Kidney (tissue), 22 donors: ENCODE measurements around the gene ZNF76. TPM values are rescaled to one million over a fixed set of nuclear protein-coding genes. Genes with fewer than 3 reads are reported as not detected.

Experiments
- DNase-seq, 5 donors: peaks; one replicate each; pipeline ENCODE4 v3.0.0-alpha.2; 2013 to 2020
- FAIRE-seq: peaks from 2 replicates; lab custom pipeline; 2012; peaks lifted over from hg19 to GRCh38; lab: Jason Lieb, UNC
- H3K27ac ChIP-seq, 2 donors: one replicate each; pipeline ENCODE4 v1.7.0; 2013; ENCODE audit warnings: low read depth in 2 of 2, low read length in 2 of 2, inconsistent platforms in 1 of 2
- H3K27me3 ChIP-seq: one replicate; pipeline ENCODE4 v1.7.1; 2013; ENCODE audit warnings: low read length, inconsistent platforms; ENCODE audit not compliant: control insufficient read depth, insufficient read depth
- H3K36me3 ChIP-seq, 3 donors: one replicate each; pipeline versions ENCODE4 v1.7.0 to v1.7.1; 2013; ENCODE audit warnings: low read length in 3 of 3, control low read depth in 1 of 3, inconsistent platforms in 1 of 3; ENCODE audit not compliant: insufficient read depth in 3 of 3, control insufficient read depth in 2 of 3
- H3K4me1 ChIP-seq, 3 donors: one replicate each; pipeline versions ENCODE4 v1.7.0 to v1.7.1; 2013; ENCODE audit warnings: low read length in 3 of 3, inconsistent platforms in 1 of 3, low read depth in 1 of 3; ENCODE audit not compliant: control insufficient read depth in 2 of 3, insufficient read depth in 2 of 3
- H3K4me3 ChIP-seq, 3 donors: one replicate each; pipeline versions ENCODE4 v1.7.0 to v1.8.1; 2013; ENCODE audit warnings: low read length in 3 of 3, control low read depth in 1 of 3, inconsistent platforms in 1 of 3
- H3K9ac ChIP-seq, 3 donors: one replicate each; pipeline versions ENCODE4 v1.7.0 to v1.7.1; 2013; ENCODE audit warnings: low read length in 3 of 3, control low read depth in 1 of 3, inconsistent platforms in 1 of 3
- H3K9me3 ChIP-seq, 3 donors: one replicate each; pipeline versions ENCODE4 v1.7.0 to v1.7.1; 2013; ENCODE audit warnings: low read length in 3 of 3, control low read depth in 1 of 3, inconsistent platforms in 1 of 3; ENCODE audit not compliant: control insufficient read depth in 2 of 3, insufficient read depth in 1 of 3
- intact Hi-C: fragments of 100-400 bp; cut with DNase I; formaldehyde crosslinking; loops from one replicate; pipeline ENCODE4 v1.11.1; 2022
- long read RNA-seq, 10 donors: library from polyadenylated mRNA in 1 of 10; unstranded in 1 of 10; transcript quantifications; one replicate each; pipeline ENCODE4 v2.0.0 and lab custom pipeline, GENCODE V29; 2021 to 2026
- polyA plus RNA-seq: library from polyadenylated mRNA; stranded (reverse); fragments of 350-450 nt; fragmentation: Illumina TruSeq; extraction: RNeasy Lipid Tissue Mini Kit (QIAGEN cat#74804); gene quantifications from one replicate; pipeline ENCODE4 v1.2.3, GENCODE V29; 2014; ENCODE audit warnings: low read depth, low replicate concordance; ENCODE audit not compliant: insufficient read depth
- total RNA-seq: library from RNA; stranded (reverse); fragmentation: NEBNext Ultra II Directional; extraction: Animal tissue kit (Norgen Biotek cat#: 25700); gene quantifications from one replicate; pipeline ENCODE4 v1.2.1, GENCODE V29; 2021
- TF ChIP-seq, protein P1 (sequence below): IDR thresholded peaks from 3 replicates; pipeline ENCODE4 v1.5.1; 2012; ENCODE audit warnings: mild to moderate bottlenecking, moderate library complexity, borderline replicate concordance; ENCODE audit not compliant: insufficient read depth; ENCODE audit errors: extremely low read depth
- donor health status: control.
- donor health status: control.
- donor health status: control.
- donor health status: control.
- donor health status: control.
- donor health status: DM: yes; HTN: yes; CAD: no.
- donor health status: Normal renal cell carcinoma (clear cell type).

The ZNF76 gene
- 49.2 TPM for total RNA-seq
- polyA plus RNA-seq: 29.1 TPM
- long read RNA-seq, donor 1, partial matches to known transcripts: 0 of 1 reads
- long read RNA-seq, donor 1, other reads (novel, unspliced or antisense): 0 of 1 reads
- long read RNA-seq, donor 2, partial matches to known transcripts: 0 of 4 reads
- long read RNA-seq, donor 2, other reads (novel, unspliced or antisense): 0 of 4 reads
- long read RNA-seq, donor 3, partial matches to known transcripts: 16 of 17 reads
- long read RNA-seq, donor 3, other reads (novel, unspliced or antisense): 0 of 17 reads
- long read RNA-seq, donor 4, partial matches to known transcripts: 0 of 5 reads
- long read RNA-seq, donor 4, other reads (novel, unspliced or antisense): 0 of 5 reads
- long read RNA-seq, donor 5: 0 reads
- long read RNA-seq, donor 6: 0 reads
- long read RNA-seq, donor 7, transcript ZNF76-202 (13 exons, 2,447 nt): major isoform, 8 of 53 reads
- long read RNA-seq, donor 7, partial matches to known transcripts: 28 of 53 reads
- long read RNA-seq, donor 7, other reads (novel, unspliced or antisense): 14 of 53 reads
- long read RNA-seq, donor 8, partial matches to known transcripts: 0 of 2 reads
- long read RNA-seq, donor 8, other reads (novel, unspliced or antisense): 0 of 2 reads
- long read RNA-seq, donor 9, partial matches to known transcripts: 0 of 1 reads
- long read RNA-seq, donor 9, other reads (novel, unspliced or antisense): 0 of 1 reads
- long read RNA-seq, donor 10, partial matches to known transcripts: 0 of 1 reads
- long read RNA-seq, donor 10, other reads (novel, unspliced or antisense): 0 of 1 reads

DNA sequence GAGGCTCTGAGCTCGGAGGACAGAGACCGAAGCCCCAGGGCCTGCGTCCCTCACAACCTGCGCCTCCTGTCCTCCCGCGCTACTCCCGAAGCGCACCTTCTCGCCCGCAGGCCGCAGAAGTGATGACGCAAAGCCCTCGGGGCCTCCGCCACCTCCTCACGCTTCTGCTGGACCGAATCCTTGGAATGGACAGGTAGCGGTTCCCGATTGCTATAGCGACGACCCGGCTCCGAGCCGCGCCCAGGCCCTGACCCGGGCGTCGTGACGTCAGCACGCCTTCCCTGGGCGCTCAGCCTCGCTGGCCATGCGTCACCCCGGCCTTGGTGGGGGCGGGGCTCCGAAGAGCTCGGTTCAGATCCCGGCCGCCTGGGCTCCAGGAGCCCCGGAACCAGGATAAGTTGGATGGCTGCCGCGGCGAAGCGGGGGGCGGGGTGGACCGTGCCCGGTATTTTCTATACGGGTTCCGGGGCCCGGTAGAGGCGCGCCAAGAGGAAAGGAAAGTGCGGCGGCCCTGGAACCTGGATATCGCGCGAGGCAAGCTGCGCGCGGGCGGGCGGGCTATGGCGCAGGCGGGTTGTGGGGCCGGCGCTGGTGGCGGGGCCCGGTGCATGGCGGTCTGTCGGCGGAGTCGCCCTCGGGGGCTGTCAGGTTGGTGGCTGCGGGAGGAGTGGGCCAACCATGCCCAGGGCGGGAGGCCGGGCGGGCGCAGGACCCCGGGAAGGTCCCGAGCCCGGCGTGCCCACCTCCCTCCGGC, at the start of gene ZNF76:
TSS of gene ZNF76 (plus strand) at position 542 of the 754 bp plus-strand sequence. CDS start 21,417 bp downstream, outside the sequence.
- peak within 1 kb of the TSS; percentile 96 for H3K27ac ChIP-seq
- H3K4me1 ChIP-seq: peaks cover 0 to 12% (median 5%) of the 10 kb centered on the region in 3 donors
- FAIRE-seq (peak; percentile 21), DNase-seq (peak; percentile 97 to 99 (median 99))
- no peaks in the 10 kb centered on the region for H3K9me3 ChIP-seq
- peak within 1 kb of the TSS; percentile 81 to 95 (median 86) for H3K9ac ChIP-seq
- intact Hi-C loops: no loop called here
- TF ChIP-seq, protein P1, sequence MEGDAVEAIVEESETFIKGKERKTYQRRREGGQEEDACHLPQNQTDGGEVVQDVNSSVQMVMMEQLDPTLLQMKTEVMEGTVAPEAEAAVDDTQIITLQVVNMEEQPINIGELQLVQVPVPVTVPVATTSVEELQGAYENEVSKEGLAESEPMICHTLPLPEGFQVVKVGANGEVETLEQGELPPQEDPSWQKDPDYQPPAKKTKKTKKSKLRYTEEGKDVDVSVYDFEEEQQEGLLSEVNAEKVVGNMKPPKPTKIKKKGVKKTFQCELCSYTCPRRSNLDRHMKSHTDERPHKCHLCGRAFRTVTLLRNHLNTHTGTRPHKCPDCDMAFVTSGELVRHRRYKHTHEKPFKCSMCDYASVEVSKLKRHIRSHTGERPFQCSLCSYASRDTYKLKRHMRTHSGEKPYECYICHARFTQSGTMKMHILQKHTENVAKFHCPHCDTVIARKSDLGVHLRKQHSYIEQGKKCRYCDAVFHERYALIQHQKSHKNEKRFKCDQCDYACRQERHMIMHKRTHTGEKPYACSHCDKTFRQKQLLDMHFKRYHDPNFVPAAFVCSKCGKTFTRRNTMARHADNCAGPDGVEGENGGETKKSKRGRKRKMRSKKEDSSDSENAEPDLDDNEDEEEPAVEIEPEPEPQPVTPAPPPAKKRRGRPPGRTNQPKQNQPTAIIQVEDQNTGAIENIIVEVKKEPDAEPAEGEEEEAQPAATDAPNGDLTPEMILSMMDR: peak; percentile 64
- no peaks in the 10 kb centered on the region for H3K36me3 ChIP-seq
- H3K27me3 ChIP-seq: no peaks in the 10 kb centered on the region
- peak within 1 kb of the TSS; percentile 81 to 96 (median 88) for H3K4me3 ChIP-seq

DNA sequence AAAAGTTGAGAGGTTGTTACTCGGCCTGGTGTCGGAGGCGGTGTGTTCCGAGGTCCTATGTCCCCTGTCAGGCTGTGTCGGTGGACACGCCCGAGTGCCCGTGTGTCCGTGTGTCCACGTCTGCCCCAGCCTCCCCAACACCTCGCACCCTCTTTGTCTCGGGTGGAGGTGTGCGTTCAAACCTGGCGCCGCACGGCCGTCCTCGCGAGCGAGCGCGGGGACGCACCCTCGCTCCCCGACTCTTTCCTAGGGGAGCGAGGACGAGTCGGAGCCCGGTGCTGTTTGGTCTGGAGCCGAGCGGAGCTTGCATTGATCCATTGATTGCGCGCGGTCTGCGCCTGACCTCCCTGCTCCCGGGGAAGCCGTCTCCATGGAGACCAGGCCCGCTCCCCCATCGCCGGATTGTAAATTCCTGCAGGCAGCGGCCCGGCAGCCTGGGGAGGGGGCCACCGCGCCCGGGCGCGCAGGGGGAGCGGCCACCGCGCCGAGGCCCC, 46.2 kb upstream of the ZNF76 start:
- Histone ChIP-seq H3K9ac (peak overlapping the region in 1 of 3 donors; percentile 11), H3K4me1 (peaks cover 0 to 6% (median 0%) of the 10 kb centered on the region in 3 donors), H3K9me3 (no peaks in the 10 kb centered on the region), H3K4me3 (peak overlapping the region in 2 of 3 donors; percentile 56 to 82), H3K27ac (no peak overlapping the region), H3K36me3 (no peaks in the 10 kb centered on the region), H3K27me3 (no peaks in the 10 kb centered on the region)
- DNase-seq: peak in 4 of 5 donors; percentile 70 to 81 (median 76)
- FAIRE-seq: no peak
- TF ChIP-seq, protein P1: no peak
- intact Hi-C loops: no loop called here

DNA sequence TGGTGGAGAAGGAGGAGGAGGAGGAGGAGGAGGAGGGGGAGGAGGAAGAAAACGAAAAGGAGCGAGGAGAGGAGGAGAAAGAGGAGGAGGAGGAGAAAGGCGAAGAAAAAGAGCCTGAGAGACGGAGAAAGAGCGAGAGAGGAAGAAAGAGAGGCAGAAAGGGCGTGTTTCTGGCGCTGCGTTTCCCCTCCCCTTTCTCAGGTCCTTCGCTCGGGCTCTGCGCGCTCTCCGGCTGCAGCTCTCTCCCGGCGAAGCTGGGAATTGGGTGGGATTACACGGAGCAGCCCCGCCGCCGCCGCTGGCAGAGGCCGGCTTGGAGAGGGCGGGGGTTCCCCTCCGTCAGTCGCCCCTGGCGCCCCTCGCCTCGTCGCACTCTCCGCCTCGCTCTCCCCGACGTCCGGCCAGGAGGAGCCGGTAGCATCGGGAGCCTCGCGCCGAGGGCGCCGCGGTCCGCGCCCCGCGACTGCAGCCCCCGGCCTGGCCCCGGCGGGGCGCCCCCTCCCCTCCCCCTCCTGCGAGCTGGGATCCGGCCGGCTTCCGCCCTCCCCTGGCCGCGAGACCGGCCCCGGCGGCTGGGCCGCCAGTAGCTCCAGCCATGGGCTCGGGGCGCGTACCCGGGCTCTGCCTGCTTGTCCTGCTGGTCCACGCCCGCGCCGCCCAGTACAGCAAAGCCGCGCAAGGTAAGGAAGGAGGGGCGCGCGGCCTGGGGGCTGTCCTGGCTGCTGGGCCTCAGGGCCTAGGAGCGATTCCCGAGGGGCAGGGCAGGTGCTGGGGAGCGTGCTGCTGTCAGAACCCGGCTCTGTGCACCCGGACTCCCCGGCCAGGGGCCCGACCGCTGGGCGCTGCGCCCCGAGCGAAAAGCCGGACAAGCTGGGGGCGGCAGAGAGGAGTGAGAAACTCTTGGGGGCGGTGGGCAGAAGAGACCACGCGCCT, 45.4 kb upstream of the ZNF76 start, which contains the start of gene SCUBE3:
TSS of gene SCUBE3 (plus strand) at position 133 of the 933 bp plus-strand sequence. CDS start at position 596, 463 bp downstream.
- no peaks in the 10 kb centered on the region for H3K9me3 ChIP-seq
- H3K4me3 ChIP-seq: peak within 1 kb of the TSS; percentile 56 to 82 (median 66)
- intact Hi-C loops: no loop called here
- no peaks in the 10 kb centered on the region for H3K36me3 ChIP-seq
- DNase-seq (peak; percentile 78 to 91 (median 83)), FAIRE-seq (no peak)
- H3K9ac ChIP-seq: peak within 1 kb of the TSS in 2 of 3 donors; percentile 34 to 54
- no peak within 1 kb of the TSS for H3K27ac ChIP-seq
- H3K27me3 ChIP-seq: no peaks in the 10 kb centered on the region
- H3K4me1 ChIP-seq: peaks cover 0 to 6% (median 0%) of the 10 kb centered on the region in 3 donors
- TF ChIP-seq, protein P1: no peak
